ENCODE results near the gene CCDC116.
"Not testable (repeated sequence)": the region's sequence is repeated elsewhere in the genome, so short reads cannot be mapped to it uniquely, and the experiment has no call there.

CCDC116 gene

GRCh38 chr22:21642584-21643448 lies 10.3 kb downstream of the CCDC116 start:
- DNase-seq (ENCODE audit: low spot score) = no peak
- Histone ChIP-seq H3K27me3 (ENCODE audit: control insufficient read depth in 3 of 3, insufficient read depth in 3 of 3, low read depth in 1 of 3, low read length in 3 of 3) (no peaks in the 10 kb centered on the region), H2AFZ (ENCODE audit: low read length) (peak overlapping the region; percentile 93), H3K4ac (ENCODE audit: low read length) (peak overlapping the region; percentile 66), H2BK120ac (ENCODE audit: low read depth, low read length) (peak overlapping the region; percentile 81), H3K18ac (ENCODE audit: low read length) (peak overlapping the region; percentile 89), H3K9me3 (replicated peaks in 1 of 2; ENCODE audit: control insufficient read depth in 2 of 2, insufficient read depth in 1 of 2, low read depth in 1 of 2, low read length in 2 of 2) (no peaks in the 10 kb centered on the region), H2BK12ac (ENCODE audit: low read length) (no peak overlapping the region), H3K79me1 (ENCODE audit: low read depth, low read length) (peaks cover 9% of the 10 kb centered on the region), H2AK5ac (ENCODE audit: low read depth, low read length) (peak overlapping the region; percentile 94), H4K8ac (ENCODE audit: low read depth, low read length) (no peak overlapping the region), H3K14ac (ENCODE audit: low read length) (peak overlapping the region; percentile 56), H4K91ac (ENCODE audit: low read depth, low read length, poor library complexity) (no peak overlapping the region), H2BK5ac (ENCODE audit: low read length) (peak overlapping the region; percentile 24), H3K27ac (replicated peaks; ENCODE audit: low read length) (no peak overlapping the region), H2BK15ac (ENCODE audit: low read length) (no peak overlapping the region), H3K4me2 (ENCODE audit: insufficient read depth, low read length, poor library complexity, severe bottlenecking) (peak overlapping the region; percentile 100), H3K4me3 (ENCODE audit: low read length in 2 of 2) (peak overlapping the region; percentile 81 to 98), H3K23ac (ENCODE audit: low read depth, low read length, poor library complexity) (peak overlapping the region; percentile 100), H3K9ac (ENCODE audit: low read depth, low read length, poor library complexity) (peak overlapping the region; percentile 98), H3K4me1 (ENCODE audit: control insufficient read depth in 2 of 2, insufficient read depth in 1 of 2, low read depth in 1 of 2, low read length in 2 of 2) (peaks cover 9 to 13% of the 10 kb centered on the region in 2 donors), H3K36me3 (replicated peaks in 1 of 2; ENCODE audit: control insufficient read depth in 2 of 2, insufficient read depth in 2 of 2, low read length in 2 of 2) (peaks cover 17 to 31% of the 10 kb centered on the region in 2 donors)
- WGBS, 2 donors (ENCODE audit: extremely low coverage in 2 of 2, insufficient read length in 2 of 2, insufficient replicate concordance in 1 of 2) = no CpG with 5 or more reads among the region's 56 CpGs

GRCh38 chr22:21643533-21644357 lies 11.2 kb downstream of the CCDC116 start:
- H3K9me3 ChIP-seq (replicated peaks in 1 of 2; ENCODE audit: control insufficient read depth in 2 of 2, insufficient read depth in 1 of 2, low read depth in 1 of 2, low read length in 2 of 2) = no peaks in the 10 kb centered on the region
- H3K4me2 ChIP-seq (ENCODE audit: insufficient read depth, low read length, poor library complexity, severe bottlenecking) = no peak overlapping the region
- H3K9ac ChIP-seq (ENCODE audit: low read depth, low read length, poor library complexity) = peak overlapping the region; percentile 15
- peak overlapping the region; percentile 83 for H3K23ac ChIP-seq (ENCODE audit: low read depth, low read length, poor library complexity)
- no peak overlapping the region for H4K8ac ChIP-seq (ENCODE audit: low read depth, low read length)
- no peak overlapping the region for H3K4ac ChIP-seq (ENCODE audit: low read length)
- no peak overlapping the region for H2AK5ac ChIP-seq (ENCODE audit: low read depth, low read length)
- no peak overlapping the region for H2AFZ ChIP-seq (ENCODE audit: low read length)
- peaks cover 9 to 13% of the 10 kb centered on the region in 2 donors for H3K4me1 ChIP-seq (ENCODE audit: control insufficient read depth in 2 of 2, insufficient read depth in 1 of 2, low read depth in 1 of 2, low read length in 2 of 2)
- no peak for DNase-seq (ENCODE audit: low spot score)
- peaks cover 17 to 38% of the 10 kb centered on the region in 2 donors for H3K36me3 ChIP-seq (replicated peaks in 1 of 2; ENCODE audit: control insufficient read depth in 2 of 2, insufficient read depth in 2 of 2, low read length in 2 of 2)
- no peak overlapping the region for H2BK5ac ChIP-seq (ENCODE audit: low read length)
- H3K18ac ChIP-seq (ENCODE audit: low read length) = no peak overlapping the region
- no peak overlapping the region for H2BK120ac ChIP-seq (ENCODE audit: low read depth, low read length)
- H3K79me1 ChIP-seq (ENCODE audit: low read depth, low read length) = peaks cover 9% of the 10 kb centered on the region
- no peaks in the 10 kb centered on the region for H3K27me3 ChIP-seq (ENCODE audit: control insufficient read depth in 3 of 3, insufficient read depth in 3 of 3, low read depth in 1 of 3, low read length in 3 of 3)
- no peak overlapping the region for H3K27ac ChIP-seq (replicated peaks; ENCODE audit: low read length)
- H3K4me3 ChIP-seq (ENCODE audit: low read length in 2 of 2) = peak overlapping the region; percentile 66 to 81
- no peak overlapping the region for H2BK12ac ChIP-seq (ENCODE audit: low read length)
- H4K91ac ChIP-seq (ENCODE audit: low read depth, low read length, poor library complexity) = no peak overlapping the region
- no peak overlapping the region for H2BK15ac ChIP-seq (ENCODE audit: low read length)
- no CpG with 5 or more reads among the region's 22 CpGs for WGBS, 2 donors (ENCODE audit: extremely low coverage in 2 of 2, insufficient read length in 2 of 2, insufficient replicate concordance in 1 of 2)
- H3K14ac ChIP-seq (ENCODE audit: low read length) = no peak overlapping the region

GRCh38 chr22:21645513-21645912 lies 13.0 kb downstream of the CCDC116 start:
- H4K8ac ChIP-seq (ENCODE audit: low read depth, low read length); H3K9me3 ChIP-seq (replicated peaks in 1 of 2; ENCODE audit: control insufficient read depth in 2 of 2, insufficient read depth in 1 of 2, low read depth in 1 of 2, low read length in 2 of 2); H3K27ac ChIP-seq (replicated peaks; ENCODE audit: low read length); H3K9ac ChIP-seq (ENCODE audit: low read depth, low read length, poor library complexity); H3K14ac ChIP-seq (ENCODE audit: low read length); H4K91ac ChIP-seq (ENCODE audit: low read depth, low read length, poor library complexity); H3K18ac ChIP-seq (ENCODE audit: low read length); H3K27me3 ChIP-seq (ENCODE audit: control insufficient read depth in 3 of 3, insufficient read depth in 3 of 3, low read depth in 1 of 3, low read length in 3 of 3); H2BK120ac ChIP-seq (ENCODE audit: low read depth, low read length); H2AK5ac ChIP-seq (ENCODE audit: low read depth, low read length); H2AFZ ChIP-seq (ENCODE audit: low read length); H3K23ac ChIP-seq (ENCODE audit: low read depth, low read length, poor library complexity); H2BK15ac ChIP-seq (ENCODE audit: low read length); H3K4me3 ChIP-seq (ENCODE audit: low read length in 2 of 2); H3K4me2 ChIP-seq (ENCODE audit: insufficient read depth, low read length, poor library complexity, severe bottlenecking); H3K4ac ChIP-seq (ENCODE audit: low read length); H2BK5ac ChIP-seq (ENCODE audit: low read length); H2BK12ac ChIP-seq (ENCODE audit: low read length); DNase-seq (ENCODE audit: low spot score): not testable (repeated sequence)
- no CpG with 5 or more reads among the region's 6 CpGs for WGBS, 2 donors (ENCODE audit: extremely low coverage in 2 of 2, insufficient read length in 2 of 2, insufficient replicate concordance in 1 of 2)
- H3K79me1 ChIP-seq (ENCODE audit: low read depth, low read length) = peaks cover 11% of the 10 kb centered on the region
- H3K36me3 ChIP-seq (replicated peaks in 1 of 2; ENCODE audit: control insufficient read depth in 2 of 2, insufficient read depth in 2 of 2, low read length in 2 of 2) = peaks cover 21 to 47% of the 10 kb centered on the region in 2 donors
- peaks cover 11 to 16% of the 10 kb centered on the region in 2 donors for H3K4me1 ChIP-seq (ENCODE audit: control insufficient read depth in 2 of 2, insufficient read depth in 1 of 2, low read depth in 1 of 2, low read length in 2 of 2)
